ENCODE data around the gene GALNT15.

Gene GALNT15

GRCh38 chr3:16188071-16188470 lies 13.6 kb downstream of the GALNT15 start:
- DNase-seq, result no peak

GRCh38 chr3:16189201-16189600 lies 14.7 kb downstream of the GALNT15 start:
- DNase-seq, result no peak

DNA sequence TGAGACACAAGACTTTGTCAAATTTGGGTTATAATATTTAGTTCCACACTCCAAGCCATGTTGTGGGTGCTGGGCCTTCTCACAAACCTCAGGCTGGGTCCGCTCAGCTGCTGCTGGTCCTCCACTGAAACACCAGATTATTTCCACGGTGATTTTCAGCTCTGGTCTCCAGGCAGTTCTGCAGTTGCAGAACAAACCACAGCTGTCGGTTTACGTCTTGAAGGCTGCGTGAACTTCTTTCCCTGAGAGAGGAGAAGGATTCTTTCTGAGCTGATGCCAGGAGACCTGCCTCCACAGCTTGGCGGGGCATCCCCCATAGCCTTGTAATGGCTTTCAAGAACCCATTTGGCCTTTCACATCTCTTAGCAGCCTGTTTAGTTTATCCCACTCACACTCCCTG lies 16.2 kb downstream of the GALNT15 start:
- DNase-seq, result no peak

- DNase-seq, result no peak
Measured at GRCh38 chr3:16191591-16191990, 17.1 kb downstream of the GALNT15 start.

DNA sequence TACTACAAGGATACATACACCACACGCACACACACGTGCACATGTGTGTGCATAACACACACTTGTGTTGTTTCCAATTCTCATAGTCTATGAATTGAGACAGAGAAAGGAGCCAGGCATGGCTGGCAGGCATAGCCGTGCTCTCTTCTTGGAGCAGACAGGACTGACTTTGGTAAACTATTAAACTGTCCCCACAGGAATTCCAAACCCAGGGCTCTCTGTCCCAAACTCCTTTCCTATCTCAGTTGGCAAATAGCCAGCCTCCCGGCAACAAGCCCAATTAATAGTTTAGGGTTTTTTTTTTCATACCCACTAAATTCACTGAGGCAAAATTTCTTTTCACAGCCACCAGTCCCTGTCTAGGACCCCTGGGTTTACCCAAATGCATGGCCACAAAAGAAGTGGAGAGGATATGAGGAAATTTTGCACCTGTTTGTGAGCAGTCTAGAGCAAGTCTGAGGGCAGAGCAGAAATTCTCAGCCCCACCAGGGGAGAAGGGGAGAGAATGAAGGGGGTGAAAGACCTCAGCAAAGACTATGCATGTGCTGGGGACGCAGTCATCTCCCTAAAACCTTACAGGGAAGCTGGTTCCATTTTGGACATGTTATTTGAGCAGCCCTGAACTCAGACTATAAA lies 17.8 kb downstream of the GALNT15 start:
- no peak for DNase-seq

DNA sequence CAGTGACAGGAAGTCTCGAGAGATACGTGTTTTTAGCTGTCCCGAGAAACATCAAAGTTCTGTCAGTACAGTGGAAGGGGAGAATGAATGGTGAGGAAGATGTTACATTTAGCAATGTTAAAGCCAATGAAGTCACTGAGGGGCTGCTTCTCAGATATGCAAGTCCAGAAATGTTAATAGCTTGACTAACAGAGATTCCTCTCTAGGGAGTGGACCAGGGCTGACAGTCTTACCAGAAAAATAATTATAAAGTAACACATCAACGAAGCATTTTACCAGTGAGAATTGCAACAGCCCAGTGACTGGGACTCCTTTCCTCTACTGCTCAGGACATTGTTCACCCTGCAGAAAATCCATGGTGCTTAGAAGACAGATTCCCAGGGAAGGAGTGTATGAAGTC lies 23.9 kb downstream of the GALNT15 start:
- no peak for DNase-seq

DNA sequence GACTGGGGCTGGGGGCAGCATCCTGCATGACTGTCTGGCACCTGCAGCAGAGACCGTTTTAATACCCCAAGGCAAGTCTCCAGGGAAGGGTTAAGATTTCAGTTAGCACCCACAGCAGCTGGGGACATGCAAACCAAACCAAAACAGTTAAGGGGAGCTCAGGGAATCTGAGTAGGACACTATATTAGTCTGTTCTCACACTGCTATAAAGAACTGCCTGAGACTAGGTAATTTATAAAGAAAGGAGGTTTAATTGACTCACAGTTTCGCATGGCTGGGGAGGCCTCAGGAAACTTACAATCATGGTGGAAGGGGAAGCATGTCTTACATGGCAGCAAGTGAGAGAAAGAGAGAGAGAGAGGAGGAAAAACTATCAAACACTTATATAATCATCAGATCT lies 25.3 kb downstream of the GALNT15 start:
- DNase-seq, result no peak

GRCh38 chr3:16200411-16200810 lies 25.9 kb downstream of the GALNT15 start:
- no peak for DNase-seq

DNA sequence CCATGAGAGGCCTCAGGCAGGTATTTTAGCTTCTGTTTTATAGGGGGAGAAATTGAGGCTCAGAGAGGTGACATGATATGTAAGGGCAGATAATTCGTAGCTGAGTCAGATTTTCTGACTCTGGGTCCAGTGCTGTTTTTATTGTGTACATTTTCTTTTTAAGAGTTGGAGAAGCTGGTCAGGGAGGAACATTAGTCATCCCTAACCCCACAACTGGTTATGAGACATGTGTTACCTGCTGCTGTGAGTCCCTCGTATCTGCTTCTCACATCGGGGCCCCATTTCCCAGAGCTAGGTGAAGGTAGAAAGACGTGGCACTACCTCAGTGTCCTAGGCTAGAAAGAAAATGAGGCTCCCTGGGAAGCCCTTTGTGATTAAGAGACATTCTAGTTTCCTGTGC lies 28.6 kb downstream of the GALNT15 start:
- no peak for DNase-seq

DNA sequence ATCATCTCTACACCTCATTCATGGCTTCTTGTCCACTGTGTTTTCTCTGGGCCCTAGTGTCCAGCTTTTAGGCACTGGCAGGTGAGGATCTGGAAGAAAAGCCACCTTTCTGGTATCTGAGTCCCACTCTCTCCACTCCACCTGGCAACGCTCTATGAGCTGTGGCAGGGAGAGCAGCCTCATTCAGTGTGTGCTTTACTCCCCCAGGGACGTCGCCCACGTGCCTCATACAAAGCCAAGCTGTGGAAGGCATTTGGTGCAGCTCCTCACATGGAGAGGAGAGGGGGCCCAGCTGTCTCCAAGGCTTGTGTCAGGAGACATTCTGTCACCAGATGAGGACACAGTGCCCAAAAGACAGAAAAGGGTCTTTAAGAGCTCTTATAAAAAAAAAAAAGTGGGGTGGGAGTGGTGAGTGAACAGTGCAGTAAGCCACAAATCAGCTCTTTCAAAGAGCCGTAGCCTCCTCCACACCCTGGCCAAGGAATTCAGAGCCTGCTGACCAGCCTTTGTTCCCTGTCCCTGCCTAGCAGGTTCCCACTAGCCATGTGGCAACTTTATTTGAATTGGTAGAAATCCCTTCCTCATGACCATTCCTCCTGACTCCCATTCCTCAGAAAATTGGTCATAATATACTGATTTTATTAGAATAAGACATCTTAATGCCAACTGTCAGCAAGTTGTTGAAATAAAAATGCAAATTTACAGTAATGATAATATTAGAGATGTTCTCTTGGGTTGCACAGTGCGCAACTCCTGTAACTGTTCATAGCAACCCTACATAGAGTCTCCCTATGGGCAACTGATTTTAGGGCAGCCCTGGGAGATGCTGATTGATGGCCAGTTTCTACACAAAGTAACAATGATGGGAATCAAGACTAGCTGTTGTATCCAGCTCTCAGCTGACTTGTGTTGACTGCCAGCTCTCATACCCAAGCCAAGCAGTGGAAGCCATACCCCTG lies 29.5 kb downstream of the GALNT15 start:
- no peak for DNase-seq

DNA sequence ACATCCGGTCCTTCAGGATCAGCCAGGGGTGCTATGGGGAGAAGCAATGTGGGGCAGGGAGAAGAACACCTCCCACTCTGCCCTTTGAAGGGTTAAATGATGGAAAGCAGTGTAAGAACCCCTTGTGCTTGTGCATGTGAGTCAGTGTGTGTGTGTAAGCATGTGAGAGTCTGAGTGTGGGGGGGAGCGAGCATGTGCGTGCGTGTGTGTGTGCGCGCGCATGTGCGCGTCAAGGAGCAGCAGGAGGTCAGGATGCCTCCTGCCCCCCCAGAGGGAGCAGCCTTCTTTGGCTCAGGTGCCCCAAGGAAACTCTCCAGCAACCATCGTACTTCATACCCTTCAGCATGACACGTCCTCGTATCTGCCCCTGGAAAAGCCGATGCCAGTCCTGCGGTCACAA lies 30.3 kb downstream of the GALNT15 start:
- DNase-seq, result no peak

DNA sequence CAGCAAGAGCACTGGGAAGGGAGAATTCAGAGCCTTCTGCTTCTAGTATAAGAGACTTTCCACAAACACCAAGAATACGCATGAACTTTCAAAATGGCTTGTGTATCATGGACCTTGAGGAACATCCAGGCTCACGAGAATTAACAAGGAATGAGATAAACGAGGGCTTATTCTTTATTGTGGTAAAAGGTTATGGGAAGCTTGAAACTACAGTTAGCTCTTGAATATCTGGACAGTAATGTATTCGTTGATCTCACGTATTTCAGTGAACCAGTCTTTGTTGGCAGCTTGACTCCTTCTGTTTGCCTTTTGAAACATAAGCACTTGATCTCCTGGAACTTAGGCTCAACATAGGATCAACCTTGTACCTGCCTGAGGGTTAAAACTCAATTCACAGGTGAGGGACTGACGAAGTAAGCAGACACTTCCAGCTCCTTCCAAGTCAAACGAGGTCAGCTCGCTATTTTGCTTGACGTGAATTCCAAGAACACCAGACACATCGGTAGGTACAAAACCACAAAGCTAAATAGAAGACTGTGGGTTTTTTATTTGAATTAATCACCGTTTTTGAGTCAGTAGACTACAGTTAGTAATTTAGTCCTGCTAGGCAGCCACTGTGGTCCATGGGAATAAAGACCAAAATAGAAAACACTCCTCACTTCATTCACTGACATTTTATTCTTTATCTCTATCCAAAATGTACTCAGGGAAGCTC lies 30.8 kb downstream of the GALNT15 start:
- DNase-seq, result no peak

- DNase-seq, result no peak
Measured at GRCh38 chr3:16207031-16207430, 32.6 kb downstream of the GALNT15 start.

DNA sequence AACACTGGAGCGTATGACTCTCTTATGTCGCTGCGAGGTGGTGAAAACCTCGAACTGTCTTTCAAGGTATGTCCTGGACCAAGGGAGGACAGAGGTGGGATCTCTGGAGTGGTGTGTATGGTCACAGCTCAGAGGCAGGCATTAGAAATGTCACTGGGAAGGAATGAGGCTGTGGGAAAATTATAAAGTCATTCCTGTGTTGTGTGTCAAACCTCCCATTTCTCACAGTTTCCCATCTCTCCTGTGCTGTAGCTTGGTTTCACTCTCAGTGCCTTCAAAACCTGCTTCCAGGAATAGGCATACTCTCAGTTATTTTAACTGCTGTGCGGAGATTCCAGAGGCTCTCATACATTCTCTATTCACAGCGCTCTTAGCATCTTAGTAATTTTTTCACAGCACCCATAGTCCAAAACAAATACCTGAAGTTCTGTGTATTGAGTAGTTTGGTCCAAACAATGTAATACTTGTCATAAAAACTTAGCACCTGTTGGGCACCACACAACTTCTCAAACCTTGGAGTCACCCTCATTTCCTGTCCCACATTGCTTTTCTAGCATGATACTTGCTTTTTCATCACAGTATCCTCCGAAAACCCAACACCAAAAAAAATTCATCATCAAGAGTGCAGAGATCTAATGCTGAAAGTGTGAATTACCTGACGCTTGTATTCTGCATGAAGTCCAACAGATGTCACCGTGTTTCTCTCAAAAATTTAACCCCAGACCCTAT lies 36.9 kb downstream of the GALNT15 start:
- no peak for DNase-seq

DNA sequence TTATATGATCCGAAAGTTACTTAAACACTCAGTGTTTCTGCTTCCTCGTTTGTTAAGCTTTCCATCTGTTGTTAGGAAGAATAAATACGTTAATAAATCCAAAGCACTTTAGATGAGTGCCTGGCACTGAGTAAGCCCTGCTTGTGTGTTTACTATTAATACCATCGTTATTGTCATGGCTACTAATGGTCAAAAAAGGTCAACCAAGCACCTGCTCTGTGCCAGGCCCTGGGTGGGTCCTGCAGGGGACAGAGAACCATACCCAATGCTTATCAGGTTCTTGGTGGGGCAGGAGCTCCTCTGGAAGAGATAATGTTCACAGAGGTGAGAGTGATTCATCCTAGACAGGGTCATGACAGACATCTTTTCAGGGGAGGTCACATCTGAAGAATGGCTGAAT lies 39.9 kb downstream of the GALNT15 start:
- DNase-seq, result no peak

DNA sequence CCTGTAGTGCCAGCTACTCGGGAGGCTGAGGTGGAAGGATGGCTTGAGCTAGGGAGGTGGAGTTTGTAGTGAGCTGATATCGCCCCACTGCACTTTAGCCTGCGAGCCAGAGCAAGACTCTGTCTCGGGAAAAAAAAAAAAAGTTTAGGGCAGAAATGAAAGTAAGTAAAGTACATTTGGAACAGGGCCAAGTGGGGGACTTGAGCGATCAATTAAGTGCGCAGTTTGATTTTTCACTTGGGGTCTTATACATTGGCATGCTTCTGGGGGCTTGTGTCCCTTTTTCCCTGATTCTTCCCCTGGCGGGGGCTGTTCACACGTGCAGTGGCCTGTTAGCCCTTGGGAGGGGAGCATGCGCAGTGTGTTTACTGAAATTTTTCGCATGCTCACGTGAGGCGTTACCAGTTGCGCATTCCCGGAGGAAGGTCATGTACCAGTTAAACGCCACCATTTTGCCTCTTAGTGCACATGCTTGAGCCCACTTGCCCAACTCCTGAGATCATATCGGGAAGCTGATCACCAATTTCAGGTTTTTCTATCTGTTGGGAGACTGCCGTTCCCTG lies 42.0 kb downstream of the GALNT15 start:
- DNase-seq, result no peak

DNA sequence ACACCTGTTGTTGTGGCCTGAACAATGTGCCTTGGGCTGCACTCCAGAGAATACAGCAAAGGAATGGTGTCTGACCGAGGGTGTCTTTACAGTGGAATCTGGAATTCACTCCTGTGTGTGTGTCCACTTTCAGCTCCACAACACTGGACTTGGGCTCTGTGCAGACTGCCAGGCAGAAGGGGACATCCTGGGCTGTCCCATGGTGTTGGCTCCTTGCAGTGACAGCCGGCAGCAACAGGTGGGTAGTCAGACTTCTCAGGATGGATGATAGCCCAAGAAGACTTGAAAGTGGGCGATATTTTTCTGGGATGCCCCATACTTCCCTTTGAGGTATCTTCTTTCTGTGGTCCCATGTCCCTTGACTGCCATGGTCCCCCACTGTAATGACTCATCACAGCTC lies 45.3 kb downstream of the GALNT15 start:
- DNase-seq, result no peak

GRCh38 chr3:16221990-16222389 lies 47.5 kb downstream of the GALNT15 start:
- DNase-seq, result no peak

- no peak for DNase-seq
Measured at GRCh38 chr3:16222547-16222946, 48.1 kb downstream of the GALNT15 start.

DNA sequence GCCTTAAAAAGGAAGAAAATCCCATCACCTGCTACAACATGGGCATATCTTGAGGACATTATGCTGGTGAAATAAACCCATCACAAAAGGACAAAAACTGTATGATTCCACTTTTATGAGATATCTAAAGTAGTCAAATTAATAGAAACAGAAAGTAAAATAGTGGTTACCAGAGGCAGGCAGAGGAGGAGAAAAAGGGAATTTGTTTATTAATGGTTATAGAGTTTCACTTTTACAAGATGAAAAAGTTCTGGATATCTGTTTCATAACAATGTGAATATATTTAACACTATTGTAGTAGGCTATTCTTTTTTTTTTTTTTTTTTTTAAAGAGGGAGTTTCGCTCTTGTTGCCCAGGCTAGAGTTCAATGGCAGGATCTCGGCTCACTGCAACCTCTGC lies 49.8 kb downstream of the GALNT15 start:
- DNase-seq, result no peak

DNA sequence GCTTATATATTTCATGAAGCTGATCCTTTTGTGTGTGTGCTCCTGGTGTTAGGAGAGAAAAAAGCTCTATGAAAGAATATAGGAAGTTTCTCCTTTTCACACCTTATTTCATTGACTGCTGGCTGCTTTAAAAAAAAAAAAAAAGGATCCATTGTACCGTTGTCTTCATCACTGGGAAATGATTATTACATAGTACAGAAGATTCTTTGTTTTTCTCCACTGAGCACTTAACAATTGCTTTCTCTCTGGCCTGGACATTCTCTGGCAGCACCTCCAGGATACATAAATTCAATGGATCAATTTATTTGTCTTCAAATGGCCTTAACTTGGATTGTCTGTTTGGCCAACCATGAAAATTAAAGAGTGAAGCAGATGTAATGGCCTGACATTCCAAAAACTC lies 53.1 kb downstream of the GALNT15 start:
- no peak for DNase-seq

DNA sequence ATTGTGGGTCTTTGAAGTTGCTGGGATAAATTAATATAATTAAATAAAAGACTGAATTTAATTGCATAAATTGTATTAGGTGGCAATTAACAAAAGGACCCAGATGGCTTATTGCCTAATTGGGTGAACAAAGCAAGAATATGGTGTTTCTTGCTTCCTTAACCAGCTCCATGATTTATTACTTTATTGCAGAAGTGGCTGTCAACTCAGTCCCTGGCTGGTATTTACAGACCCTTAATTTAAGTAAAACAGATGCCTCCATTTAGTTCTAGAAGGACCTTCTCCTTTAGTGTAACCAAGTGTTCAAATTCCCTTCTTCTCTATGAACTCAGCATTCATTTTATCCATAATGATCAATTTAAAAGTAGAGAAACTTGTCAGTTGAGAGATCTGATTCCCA lies 55.2 kb downstream of the GALNT15 start:
- no peak for DNase-seq

DNA sequence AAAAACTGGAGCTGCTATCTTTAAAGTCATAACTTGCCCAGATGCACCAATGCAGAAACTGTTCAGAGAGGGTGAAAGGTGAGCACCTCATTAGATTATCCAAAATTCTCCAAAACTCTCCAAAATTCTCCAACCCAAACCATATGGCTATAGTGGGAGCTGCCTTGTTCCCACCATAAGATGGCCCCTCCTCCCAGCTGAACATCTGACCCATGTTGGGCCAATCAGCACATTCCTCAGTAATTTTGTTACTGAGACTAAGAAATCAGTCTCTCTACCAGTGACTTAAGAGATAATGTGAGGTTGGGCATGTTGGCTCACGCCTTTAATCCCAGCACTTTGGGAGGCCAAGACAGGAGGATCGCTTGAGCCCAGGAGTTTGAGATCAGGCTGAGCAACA lies 57.5 kb downstream of the GALNT15 start:
- no peak for DNase-seq
